ENCODE measurements around the gene THYN1. TPM values are rescaled to one million over a fixed set of nuclear protein-coding genes. Genes with fewer than 3 reads are reported as not detected.
A peak's percentile ranks its signal among the peaks of the same experiment; 100 is the strongest.

The THYN1 gene
- total RNA-seq, 2 experiments from 2014 or later, result 70.1 to 75.3 TPM

DNA sequence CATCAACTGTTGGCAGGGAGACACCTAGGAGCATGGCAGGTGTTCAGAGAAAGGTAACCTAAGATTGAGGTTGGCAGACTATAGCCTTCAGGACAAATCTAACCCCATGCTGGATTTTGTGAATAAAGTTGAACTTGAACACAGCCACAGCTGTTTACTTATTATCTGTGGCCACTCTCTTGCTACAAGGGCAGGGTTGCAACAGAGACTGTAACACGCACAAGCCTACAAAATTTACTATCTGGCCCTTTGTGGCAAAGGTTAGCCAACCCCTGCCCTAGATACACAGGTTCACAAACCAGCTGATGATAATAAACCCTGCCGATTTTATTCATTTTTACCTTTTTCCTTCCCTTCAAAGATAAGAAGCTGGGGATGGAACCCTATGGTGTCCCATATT lies 2.5 kb downstream of the THYN1 start:
- no peak overlapping the region for H3K4me3 Mint-ChIP-seq
- peaks cover 33% of the 10 kb centered on the region for H3K4me1 Mint-ChIP-seq (ENCODE audit: low read depth)
- ChIA-PET CTCF (interaction anchor here (1.5 to 2.3 kb wide), 4 partner anchors 11 to 43 kb away, joined by 7 to 12 read pairs (median 8); partner anchors contain the start of genes NCAPD3 and VPS26B), POLR2A (interaction anchor here (1.7 kb wide), 1 partner anchor 26 kb away, joined by 10 read pairs; the partner anchor contains the start of genes NCAPD3 and VPS26B)
- no peak overlapping the region for H3K27ac Mint-ChIP-seq
- no peak for DNase-seq
- intact Hi-C loops (cut with micrococcal nuclease), result no loop called here
- H3K9me3 Mint-ChIP-seq, result no peaks in the 10 kb centered on the region
- H3K27me3 Mint-ChIP-seq, result no peaks in the 10 kb centered on the region
- H3K36me3 Mint-ChIP-seq (ENCODE audit: low read depth), result peaks cover 22% of the 10 kb centered on the region
- ATAC-seq, result no peak
- TF ChIP-seq, protein P1, sequence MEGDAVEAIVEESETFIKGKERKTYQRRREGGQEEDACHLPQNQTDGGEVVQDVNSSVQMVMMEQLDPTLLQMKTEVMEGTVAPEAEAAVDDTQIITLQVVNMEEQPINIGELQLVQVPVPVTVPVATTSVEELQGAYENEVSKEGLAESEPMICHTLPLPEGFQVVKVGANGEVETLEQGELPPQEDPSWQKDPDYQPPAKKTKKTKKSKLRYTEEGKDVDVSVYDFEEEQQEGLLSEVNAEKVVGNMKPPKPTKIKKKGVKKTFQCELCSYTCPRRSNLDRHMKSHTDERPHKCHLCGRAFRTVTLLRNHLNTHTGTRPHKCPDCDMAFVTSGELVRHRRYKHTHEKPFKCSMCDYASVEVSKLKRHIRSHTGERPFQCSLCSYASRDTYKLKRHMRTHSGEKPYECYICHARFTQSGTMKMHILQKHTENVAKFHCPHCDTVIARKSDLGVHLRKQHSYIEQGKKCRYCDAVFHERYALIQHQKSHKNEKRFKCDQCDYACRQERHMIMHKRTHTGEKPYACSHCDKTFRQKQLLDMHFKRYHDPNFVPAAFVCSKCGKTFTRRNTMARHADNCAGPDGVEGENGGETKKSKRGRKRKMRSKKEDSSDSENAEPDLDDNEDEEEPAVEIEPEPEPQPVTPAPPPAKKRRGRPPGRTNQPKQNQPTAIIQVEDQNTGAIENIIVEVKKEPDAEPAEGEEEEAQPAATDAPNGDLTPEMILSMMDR (IDR thresholded peaks at IDR 0.05), result no peak

DNA sequence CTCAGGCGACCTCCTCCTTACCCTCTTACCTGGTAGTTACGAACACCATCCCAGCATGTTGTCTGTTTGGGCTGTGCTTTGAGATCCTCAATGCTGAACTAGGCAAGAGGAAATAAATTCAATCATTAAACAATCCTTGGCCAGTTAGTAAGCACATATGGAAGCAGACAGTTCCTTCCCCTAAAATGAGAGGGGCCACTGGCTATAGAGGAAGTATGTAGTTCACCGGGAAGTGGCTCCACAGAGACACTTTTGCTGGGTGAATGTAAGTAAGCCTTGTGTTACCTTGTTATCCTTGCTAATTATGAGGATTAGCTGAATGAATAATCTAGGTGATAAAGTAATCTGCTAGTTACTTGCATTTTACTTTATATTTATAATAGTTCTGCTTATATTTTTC lies 2.9 kb downstream of the THYN1 start:
- ChIA-PET CTCF (interaction anchor here (2.3 kb wide), 1 partner anchor 12 kb away, joined by 12 read pairs; no protein-coding TSS in a partner anchor), POLR2A (interaction anchor here (1.7 kb wide), 1 partner anchor 26 kb away, joined by 10 read pairs; the partner anchor contains the start of genes NCAPD3 and VPS26B)
- TF ChIP-seq, protein P1 (IDR thresholded peaks at IDR 0.05), result no peak
- ATAC-seq (no peak), DNase-seq (no peak)
- H3K9me3 Mint-ChIP-seq, result no peaks in the 10 kb centered on the region
- H3K27ac Mint-ChIP-seq, result peak overlapping the region; percentile 25
- no peaks in the 10 kb centered on the region for H3K27me3 Mint-ChIP-seq
- peaks cover 31% of the 10 kb centered on the region for H3K4me1 Mint-ChIP-seq (ENCODE audit: low read depth)
- no peak overlapping the region for H3K4me3 Mint-ChIP-seq
- intact Hi-C loops (cut with micrococcal nuclease), result no loop called here
- H3K36me3 Mint-ChIP-seq (ENCODE audit: low read depth), result peaks cover 22% of the 10 kb centered on the region

- peak overlapping the region; percentile 89 for H3K27ac Mint-ChIP-seq
- H3K9me3 Mint-ChIP-seq, result no peaks in the 10 kb centered on the region
- DNase-seq, result peak; percentile 53
- no peaks in the 10 kb centered on the region for H3K27me3 Mint-ChIP-seq
- CTCF ChIA-PET, result interaction anchor here (0.7 to 2.3 kb wide), 5 partner anchors 10 to 27 kb away, joined by 3 to 12 read pairs (median 5); partner anchors contain the start of gene GLB1L3
- H3K36me3 Mint-ChIP-seq (ENCODE audit: low read depth), result peaks cover 25% of the 10 kb centered on the region
- peaks cover 23% of the 10 kb centered on the region for H3K4me1 Mint-ChIP-seq (ENCODE audit: low read depth)
- intact Hi-C loops (cut with micrococcal nuclease), result no loop called here
- TF ChIP-seq, protein P1 (IDR thresholded peaks at IDR 0.05), result no peak
- no peak overlapping the region for H3K4me3 Mint-ChIP-seq
- POLR2A ChIA-PET, result interaction anchor here (1.1 to 2.1 kb wide), 5 partner anchors 15 to 29 kb away, joined by 3 to 10 read pairs (median 6); partner anchors contain the start of genes NCAPD3 and VPS26B
- ATAC-seq, result peak; percentile 20
These were observed 4.2 kb downstream of the THYN1 start for GRCh38 chr11:134248910-134249480.

- Mint-ChIP-seq H3K36me3 (ENCODE audit: low read depth) (peaks cover 32% of the 10 kb centered on the region), H3K4me3 (no peak overlapping the region), H3K4me1 (ENCODE audit: low read depth) (peaks cover 14% of the 10 kb centered on the region), H3K9me3 (no peaks in the 10 kb centered on the region), H3K27ac (peak overlapping the region; percentile 12), H3K27me3 (no peaks in the 10 kb centered on the region)
- DNase-seq (no peak), ATAC-seq (no peak)
- ChIA-PET POLR2A (no interaction called here), CTCF (no interaction called here)
- TF ChIP-seq, protein P1 (IDR thresholded peaks at IDR 0.05), result no peak
- intact Hi-C loops (cut with micrococcal nuclease), result no loop called here
These were observed 6.5 kb downstream of the THYN1 start for GRCh38 chr11:134246678-134247077.

GRCh38 chr11:134246100-134246499 lies 7.1 kb downstream of the THYN1 start:
- TF ChIP-seq, protein P1 (IDR thresholded peaks at IDR 0.05), result no peak
- H3K4me1 Mint-ChIP-seq (ENCODE audit: low read depth), result peaks cover 10% of the 10 kb centered on the region
- peaks cover 29% of the 10 kb centered on the region for H3K36me3 Mint-ChIP-seq (ENCODE audit: low read depth)
- no peak overlapping the region for H3K27ac Mint-ChIP-seq
- POLR2A ChIA-PET, result interaction anchor here (1.3 kb wide), 1 partner anchor 22 kb away, joined by 3 read pairs; the partner anchor contains the start of gene VPS26B
- no peaks in the 10 kb centered on the region for H3K27me3 Mint-ChIP-seq
- H3K9me3 Mint-ChIP-seq, result no peaks in the 10 kb centered on the region
- H3K4me3 Mint-ChIP-seq, result no peak overlapping the region
- intact Hi-C loops (cut with micrococcal nuclease), result no loop called here
- DNase-seq (no peak), ATAC-seq (no peak)
- CTCF ChIA-PET, result no interaction called here
